SH-SY5Y (cell line): ENCODE data around the gene RNF4.

Source experiments
- GATA2 ChIP-seq: IDR thresholded peaks from 2 replicates; pipeline ENCODE4 v1.6.1; 2011; ENCODE audit warnings: mild to moderate bottlenecking, low read depth, low read length
- GATA3 ChIP-seq: IDR thresholded peaks from 2 replicates; pipeline ENCODE4 v1.6.1; 2011; ENCODE audit warnings: low read depth, mild to moderate bottlenecking, low read length, moderate library complexity

- TF ChIP-seq GATA2 (no peak), GATA3 (no peak)
Observed at GRCh38 chr4:2451036-2451520, 17.8 kb upstream of the RNF4 start.
